ENCODE data around the gene ZBTB12. TPM values are rescaled to one million over a fixed set of nuclear protein-coding genes. Genes with fewer than 3 reads are reported as not detected.

ZBTB12 gene
- total RNA-seq, 1 experiment from 2014 or later, result 11.7 TPM

DNA sequence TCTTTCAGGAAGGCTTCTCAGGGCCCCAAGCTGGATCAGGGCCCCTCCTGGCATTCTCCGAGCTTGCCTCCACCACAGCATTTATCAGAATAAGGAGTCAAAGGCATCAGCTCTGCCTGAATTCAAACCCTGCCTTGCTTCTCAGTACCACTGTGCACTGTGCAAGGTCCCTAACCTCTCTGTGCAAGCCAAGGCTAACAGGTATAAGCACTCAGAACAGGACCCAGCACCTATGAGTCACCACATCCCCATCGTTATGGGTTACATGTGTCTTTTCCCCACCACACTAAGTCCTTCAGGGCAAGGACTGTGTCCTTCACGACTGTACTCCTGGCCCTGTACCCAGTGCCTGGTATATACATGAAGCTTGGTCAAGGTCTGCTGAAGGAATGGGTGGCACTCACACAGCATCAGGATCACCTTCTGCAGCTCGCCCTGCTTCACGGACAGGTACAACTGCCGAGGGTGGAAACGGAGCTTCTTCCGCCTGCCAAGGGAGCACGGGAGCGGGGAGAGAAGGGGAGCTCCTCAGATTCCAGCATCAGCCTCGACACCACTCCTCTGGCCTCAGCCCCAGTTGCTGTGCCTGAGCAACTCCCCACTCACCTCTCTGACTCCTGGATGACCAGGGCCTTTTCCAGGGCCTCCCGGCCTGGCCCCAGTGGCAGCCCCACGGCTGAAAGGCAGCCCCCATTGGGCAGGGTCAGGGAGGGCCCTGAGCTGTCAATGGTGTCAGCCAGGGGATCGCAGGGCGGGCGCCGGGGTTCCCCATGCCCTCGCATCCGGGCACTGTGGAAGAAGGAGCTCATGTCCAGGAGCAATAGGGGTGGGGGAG, 14.5 kb downstream of the ZBTB12 start:
- no TSS peak for BruUV-seq (replicated peaks)
- ChIA-PET CTCF (interaction anchor here (0.7 to 1.3 kb wide), 2 partner anchors 10 to 15 kb away, joined by 6 to 11 read pairs; partner anchors contain the start of gene EHMT2), POLR2A (interaction anchor here (1.0 kb wide), 1 partner anchor 10 kb away, joined by 3 read pairs; the partner anchor contains the start of gene EHMT2)
- Histone ChIP-seq H3K4me3 (ENCODE audit: low read depth, low read length) (no peak overlapping the region), H3K36me3 (ENCODE audit: control insufficient read depth, insufficient read depth, low read length) (no peaks in the 10 kb centered on the region; the same call in none of the 2 replicates), H3K4me1 (no peaks in the 10 kb centered on the region), H3K27me3 (replicated peaks; ENCODE audit: control insufficient read depth, insufficient read depth, low read length) (no peaks in the 10 kb centered on the region), H3K9me3 (no peaks in the 10 kb centered on the region)
- DNase-seq, result no peak
- intact Hi-C loops (cut with micrococcal nuclease; ENCODE audit: unreplicated experiment), result no loop called here
- Mint-ChIP-seq H3K9me3 (ENCODE audit: unreplicated experiment) (no peaks in the 10 kb centered on the region), H3K36me3 (ENCODE audit: insufficient read depth, unreplicated experiment) (peaks cover 66% of the 10 kb centered on the region), H3K27ac (ENCODE audit: unreplicated experiment) (no peak overlapping the region), H3K4me1 (ENCODE audit: low read depth, unreplicated experiment) (no peaks in the 10 kb centered on the region), H3K27me3 (ENCODE audit: insufficient read depth, unreplicated experiment) (no peaks in the 10 kb centered on the region), H3K4me3 (ENCODE audit: unreplicated experiment) (no peak overlapping the region)
- TF ChIP-seq, protein P1, sequence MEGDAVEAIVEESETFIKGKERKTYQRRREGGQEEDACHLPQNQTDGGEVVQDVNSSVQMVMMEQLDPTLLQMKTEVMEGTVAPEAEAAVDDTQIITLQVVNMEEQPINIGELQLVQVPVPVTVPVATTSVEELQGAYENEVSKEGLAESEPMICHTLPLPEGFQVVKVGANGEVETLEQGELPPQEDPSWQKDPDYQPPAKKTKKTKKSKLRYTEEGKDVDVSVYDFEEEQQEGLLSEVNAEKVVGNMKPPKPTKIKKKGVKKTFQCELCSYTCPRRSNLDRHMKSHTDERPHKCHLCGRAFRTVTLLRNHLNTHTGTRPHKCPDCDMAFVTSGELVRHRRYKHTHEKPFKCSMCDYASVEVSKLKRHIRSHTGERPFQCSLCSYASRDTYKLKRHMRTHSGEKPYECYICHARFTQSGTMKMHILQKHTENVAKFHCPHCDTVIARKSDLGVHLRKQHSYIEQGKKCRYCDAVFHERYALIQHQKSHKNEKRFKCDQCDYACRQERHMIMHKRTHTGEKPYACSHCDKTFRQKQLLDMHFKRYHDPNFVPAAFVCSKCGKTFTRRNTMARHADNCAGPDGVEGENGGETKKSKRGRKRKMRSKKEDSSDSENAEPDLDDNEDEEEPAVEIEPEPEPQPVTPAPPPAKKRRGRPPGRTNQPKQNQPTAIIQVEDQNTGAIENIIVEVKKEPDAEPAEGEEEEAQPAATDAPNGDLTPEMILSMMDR (IDR thresholded peaks at IDR 0.05; ENCODE audit: insufficient read depth in 1 of 2, low read depth in 1 of 2, low read length in 1 of 2, severe bottlenecking in 1 of 2, unreplicated experiment in 1 of 2), result no peak

DNA sequence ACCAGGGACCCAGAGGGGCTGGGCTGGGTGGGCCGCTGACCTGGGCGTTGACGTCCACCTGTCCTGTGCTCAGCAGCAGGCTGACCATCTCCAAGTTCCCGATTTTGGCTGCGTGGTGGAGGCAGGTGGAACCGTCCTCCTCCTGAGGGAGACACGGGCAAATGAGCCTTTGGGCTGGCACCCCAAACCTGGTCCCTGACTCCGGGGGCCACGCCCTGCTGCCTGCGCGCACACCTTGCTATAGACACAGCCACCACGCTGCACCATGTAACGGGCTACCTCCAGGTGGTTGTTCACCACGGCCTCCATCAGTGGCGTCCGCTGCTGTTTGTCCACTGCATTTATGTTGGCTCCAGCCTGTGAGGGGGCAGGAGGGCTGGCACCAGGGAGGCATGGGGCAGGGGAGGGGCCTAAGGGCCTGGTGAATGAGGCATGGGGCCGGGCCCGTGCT, 15.3 kb downstream of the ZBTB12 start:
- Histone ChIP-seq H3K9me3 (no peaks in the 10 kb centered on the region), H3K4me3 (ENCODE audit: low read depth, low read length) (no peak overlapping the region), H3K27me3 (replicated peaks; ENCODE audit: control insufficient read depth, insufficient read depth, low read length) (no peaks in the 10 kb centered on the region), H3K36me3 (ENCODE audit: control insufficient read depth, insufficient read depth, low read length) (no peaks in the 10 kb centered on the region; the same call in none of the 2 replicates), H3K4me1 (no peaks in the 10 kb centered on the region)
- H3K4me3 Mint-ChIP-seq (ENCODE audit: unreplicated experiment), result no peak overlapping the region
- TF ChIP-seq, protein P1 (IDR thresholded peaks at IDR 0.05; ENCODE audit: insufficient read depth in 1 of 2, low read depth in 1 of 2, low read length in 1 of 2, severe bottlenecking in 1 of 2, unreplicated experiment in 1 of 2), result no peak
- CTCF ChIA-PET, result interaction anchor here (1.3 kb wide), 1 partner anchor 11 kb away, joined by 11 read pairs; the partner anchor contains the start of gene EHMT2
- H3K36me3 Mint-ChIP-seq (ENCODE audit: insufficient read depth, unreplicated experiment), result peaks cover 64% of the 10 kb centered on the region
- H3K9me3 Mint-ChIP-seq (ENCODE audit: unreplicated experiment), result no peaks in the 10 kb centered on the region
- intact Hi-C loops (cut with micrococcal nuclease; ENCODE audit: unreplicated experiment), result no loop called here
- no peak overlapping the region for H3K27ac Mint-ChIP-seq (ENCODE audit: unreplicated experiment)
- DNase-seq, result no peak
- no peaks in the 10 kb centered on the region for H3K4me1 Mint-ChIP-seq (ENCODE audit: low read depth, unreplicated experiment)
- POLR2A ChIA-PET, result no interaction called here
- no TSS peak for BruUV-seq (replicated peaks)
- H3K27me3 Mint-ChIP-seq (ENCODE audit: insufficient read depth, unreplicated experiment), result no peaks in the 10 kb centered on the region

DNA sequence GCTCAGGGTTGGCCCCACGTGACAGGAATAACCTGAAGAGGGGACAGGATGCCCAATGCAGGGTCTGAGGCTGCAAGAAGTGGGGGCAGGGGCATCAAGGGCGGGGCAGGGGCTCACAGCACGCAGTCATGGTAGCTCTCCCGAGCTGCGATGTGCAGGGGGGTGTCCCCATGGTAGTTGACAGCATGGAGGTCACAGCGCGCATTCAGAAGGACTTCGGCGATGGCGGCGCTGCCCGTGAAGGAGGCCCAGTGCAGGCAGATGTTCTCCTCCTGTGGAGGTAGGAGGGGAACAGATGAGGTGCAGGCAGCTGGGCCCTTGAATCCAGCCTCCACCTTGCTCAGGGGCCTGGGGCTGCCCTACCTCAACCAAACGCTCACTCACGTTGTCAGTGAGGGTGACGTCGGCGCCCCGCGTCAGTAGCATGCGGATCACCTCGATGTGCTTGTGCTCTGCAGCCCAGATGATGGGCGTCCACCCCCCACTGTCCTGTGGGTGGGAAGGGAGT, 17.3 kb downstream of the ZBTB12 start:
- no peaks in the 10 kb centered on the region for H3K9me3 Mint-ChIP-seq (ENCODE audit: unreplicated experiment)
- H3K4me3 Mint-ChIP-seq (ENCODE audit: unreplicated experiment), result no peak overlapping the region
- DNase-seq, result no peak
- Histone ChIP-seq H3K9me3 (no peaks in the 10 kb centered on the region), H3K4me3 (ENCODE audit: low read depth, low read length) (no peak overlapping the region), H3K36me3 (ENCODE audit: control insufficient read depth, insufficient read depth, low read length) (no peaks in the 10 kb centered on the region; the same call in none of the 2 replicates), H3K27me3 (replicated peaks; ENCODE audit: control insufficient read depth, insufficient read depth, low read length) (no peaks in the 10 kb centered on the region), H3K4me1 (no peaks in the 10 kb centered on the region)
- peaks cover 58% of the 10 kb centered on the region for H3K36me3 Mint-ChIP-seq (ENCODE audit: insufficient read depth, unreplicated experiment)
- TF ChIP-seq, protein P1 (IDR thresholded peaks at IDR 0.05; ENCODE audit: insufficient read depth in 1 of 2, low read depth in 1 of 2, low read length in 1 of 2, severe bottlenecking in 1 of 2, unreplicated experiment in 1 of 2), result no peak
- no peaks in the 10 kb centered on the region for H3K4me1 Mint-ChIP-seq (ENCODE audit: low read depth, unreplicated experiment)
- BruUV-seq (replicated peaks), result no TSS peak
- CTCF ChIA-PET, result no interaction called here
- POLR2A ChIA-PET, result no interaction called here
- no peak overlapping the region for H3K27ac Mint-ChIP-seq (ENCODE audit: unreplicated experiment)
- intact Hi-C loops (cut with micrococcal nuclease; ENCODE audit: unreplicated experiment), result no loop called here
- H3K27me3 Mint-ChIP-seq (ENCODE audit: insufficient read depth, unreplicated experiment), result no peaks in the 10 kb centered on the region
